HepG2 (cell line): ENCODE results near the gene NUBP2. TPM values are rescaled to one million over a fixed set of nuclear protein-coding genes. Genes with fewer than 3 reads are reported as not detected.

Experiments
- CHCHD3 ChIP-seq: sonication (generic); formaldehyde crosslinking; IDR thresholded peaks from 2 replicates; pipeline ENCODE4 v1.8.0; 2022; ENCODE audit warnings: mild to moderate bottlenecking, missing genetic modification reagents, moderate library complexity
- CSRNP2 ChIP-seq: sonication (generic); formaldehyde crosslinking; conservative IDR thresholded peaks from 2 replicates; pipeline ENCODE4 v1.8.0; 2022; ENCODE audit warnings: low read depth, missing genetic modification reagents
- FOXK1 ChIP-seq: sonication (generic); formaldehyde crosslinking; IDR thresholded peaks from 2 replicates; pipeline ENCODE4 v1.4.0; 2020; ENCODE audit warnings: low read depth, missing genetic modification reagents, borderline replicate concordance
- HOXA7 ChIP-seq: sonication (generic); formaldehyde crosslinking; IDR thresholded peaks from 2 replicates; pipeline ENCODE4 v1.8.1; 2022; ENCODE audit warnings: mild to moderate bottlenecking, missing genetic modification reagents, moderate library complexity
- KLF16 ChIP-seq, 2 experiments: sonication (generic) in 1 of 2; formaldehyde crosslinking in 1 of 2; IDR thresholded peaks; 2 replicates each; pipeline versions ENCODE4 v1.6.1 to v1.8.0; 2016 to 2023; ENCODE audit warnings: missing genetic modification reagents in 2 of 2, missing compliant biosample characterization in 1 of 2
- MAX ChIP-seq: IDR thresholded peaks from 2 replicates; pipeline ENCODE4 v1.6.1; 2012; ENCODE audit warnings: inconsistent platforms
- RERE ChIP-seq: IDR thresholded peaks from 2 replicates; pipeline ENCODE4 v1.6.1; 2016; ENCODE audit warnings: low read depth, missing genetic modification reagents, missing compliant biosample characterization
- RFX1 ChIP-seq: fragments of 450-650 bp; IDR thresholded peaks from 2 replicates; pipeline ENCODE4 v1.6.1; 2017
- SIX4 ChIP-seq: sonication (generic); formaldehyde crosslinking; IDR thresholded peaks from 2 replicates; pipeline ENCODE4 v1.4.0; 2020; ENCODE audit warnings: missing genetic modification reagents
- TBL1XR1 ChIP-seq: fragments of 150-350 bp; IDR thresholded peaks from 2 replicates; pipeline ENCODE4 v1.6.1; 2014; ENCODE audit warnings: borderline replicate concordance, low read length; ENCODE audit not compliant: partially characterized antibody
- ZBTB20 ChIP-seq: sonication (generic); formaldehyde crosslinking; IDR thresholded peaks from 2 replicates; pipeline ENCODE4 v1.8.1; 2023; ENCODE audit warnings: missing genetic modification reagents, low read depth, mild to moderate bottlenecking, borderline replicate concordance
- ZNF232 ChIP-seq: sonication (generic); formaldehyde crosslinking; IDR thresholded peaks from 2 replicates; pipeline ENCODE4 v1.4.0; 2020; ENCODE audit warnings: missing genetic modification reagents, borderline replicate concordance
- ZNF354B ChIP-seq: sonication (generic); formaldehyde crosslinking; IDR thresholded peaks from 2 replicates; pipeline ENCODE4 v1.8.0; 2022; ENCODE audit warnings: mild to moderate bottlenecking, missing genetic modification reagents
- ZNF713 ChIP-seq: sonication (generic); formaldehyde crosslinking; IDR thresholded peaks from 2 replicates; pipeline ENCODE4 v1.4.0; 2020; ENCODE audit warnings: mild to moderate bottlenecking, missing genetic modification reagents
- polyA plus RNA-seq, 8 experiments: library from polyadenylated mRNA; depleted of rRNA in 3 of 8; stranded (reverse) in 7 of 8; unstranded in 1 of 8; fragments of >200 nt; fragmentation: Illumina TruSeq in 4 of 8; extraction: Trizol in 4 of 8; gene quantifications; 2 replicates each; pipeline versions ENCODE4 v1.2.1 to v1.2.3, GENCODE V29; 2011 to 2016; ENCODE audit warnings: low read depth in 4 of 8, missing spikeins in 1 of 8, mixed read lengths in 1 of 8; ENCODE audit not compliant: insufficient read depth in 1 of 8
- total RNA-seq, 5 experiments: library from RNA; depleted of rRNA; stranded (reverse); fragments of >200 nt; fragmentation: Illumina TruSeq; extraction: Trizol; gene quantifications; 2 replicates each; pipeline ENCODE4 v1.2.3, GENCODE V29; 2016; ENCODE audit warnings: low read depth in 1 of 5
- TF ChIP-seq, protein P1 (sequence below): sonication (generic); formaldehyde crosslinking; IDR thresholded peaks from 2 replicates; pipeline ENCODE4 v1.9.0; 2021; ENCODE audit warnings: missing genetic modification reagents, borderline replicate concordance
- TF ChIP-seq, protein P2 (sequence below): sonication (generic); formaldehyde crosslinking; IDR thresholded peaks from 2 replicates; pipeline ENCODE4 v1.8.0; 2022; ENCODE audit warnings: mild to moderate bottlenecking, missing genetic modification reagents; ENCODE audit not compliant: insufficient replicate concordance

Gene NUBP2
- total and polyA plus RNA-seq, 2 of the 13 experiments (the other 11 are each of a cell fraction or from before 2014, with no cell fraction given) = 25.7 to 61.5 TPM

GRCh38 chr16:1772908-1773702, 9.7 kb upstream of the NUBP2 start, which contains the start of gene MRPS34 (continued):
- TF ChIP-seq, protein P1, sequence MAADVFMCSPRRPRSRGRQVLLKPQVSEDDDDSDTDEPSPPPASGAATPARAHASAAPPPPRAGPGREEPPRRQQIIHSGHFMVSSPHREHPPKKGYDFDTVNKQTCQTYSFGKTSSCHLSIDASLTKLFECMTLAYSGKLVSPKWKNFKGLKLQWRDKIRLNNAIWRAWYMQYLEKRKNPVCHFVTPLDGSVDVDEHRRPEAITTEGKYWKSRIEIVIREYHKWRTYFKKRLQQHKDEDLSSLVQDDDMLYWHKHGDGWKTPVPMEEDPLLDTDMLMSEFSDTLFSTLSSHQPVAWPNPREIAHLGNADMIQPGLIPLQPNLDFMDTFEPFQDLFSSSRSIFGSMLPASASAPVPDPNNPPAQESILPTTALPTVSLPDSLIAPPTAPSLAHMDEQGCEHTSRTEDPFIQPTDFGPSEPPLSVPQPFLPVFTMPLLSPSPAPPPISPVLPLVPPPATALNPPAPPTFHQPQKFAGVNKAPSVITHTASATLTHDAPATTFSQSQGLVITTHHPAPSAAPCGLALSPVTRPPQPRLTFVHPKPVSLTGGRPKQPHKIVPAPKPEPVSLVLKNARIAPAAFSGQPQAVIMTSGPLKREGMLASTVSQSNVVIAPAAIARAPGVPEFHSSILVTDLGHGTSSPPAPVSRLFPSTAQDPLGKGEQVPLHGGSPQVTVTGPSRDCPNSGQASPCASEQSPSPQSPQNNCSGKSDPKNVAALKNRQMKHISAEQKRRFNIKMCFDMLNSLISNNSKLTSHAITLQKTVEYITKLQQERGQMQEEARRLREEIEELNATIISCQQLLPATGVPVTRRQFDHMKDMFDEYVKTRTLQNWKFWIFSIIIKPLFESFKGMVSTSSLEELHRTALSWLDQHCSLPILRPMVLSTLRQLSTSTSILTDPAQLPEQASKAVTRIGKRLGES (CRISPR knock-in tag) = no peak
- TF ChIP-seq TBL1XR1 (no peak), MAX (peak; percentile 91), KLF16 (CRISPR knock-in tag; IDR thresholded peaks at IDR 0.05) (peak; percentile 42 to 85; a peak in 2 of 4 replicates), FOXK1 (CRISPR knock-in tag) (peak; percentile 84; the same call in 1 of the 2 replicates), SIX4 (CRISPR knock-in tag) (no peak), CHCHD3 (CRISPR knock-in tag) (no peak), ZNF354B (CRISPR knock-in tag) (no peak), HOXA7 (CRISPR knock-in tag) (0 out of 2 replicates have a peak, but pooled peaks have one; percentile 54), ZBTB20 (CRISPR knock-in tag) (peak; percentile 65; the same call in 1 of the 2 replicates), ZNF713 (CRISPR knock-in tag) (0 out of 2 replicates have a peak, but pooled peaks have one; percentile 62), CSRNP2 (CRISPR knock-in tag) (no peak), RERE (CRISPR knock-in tag) (no peak), ZNF232 (peak; percentile 78), RFX1 (no peak)
- TF ChIP-seq, protein P2, sequence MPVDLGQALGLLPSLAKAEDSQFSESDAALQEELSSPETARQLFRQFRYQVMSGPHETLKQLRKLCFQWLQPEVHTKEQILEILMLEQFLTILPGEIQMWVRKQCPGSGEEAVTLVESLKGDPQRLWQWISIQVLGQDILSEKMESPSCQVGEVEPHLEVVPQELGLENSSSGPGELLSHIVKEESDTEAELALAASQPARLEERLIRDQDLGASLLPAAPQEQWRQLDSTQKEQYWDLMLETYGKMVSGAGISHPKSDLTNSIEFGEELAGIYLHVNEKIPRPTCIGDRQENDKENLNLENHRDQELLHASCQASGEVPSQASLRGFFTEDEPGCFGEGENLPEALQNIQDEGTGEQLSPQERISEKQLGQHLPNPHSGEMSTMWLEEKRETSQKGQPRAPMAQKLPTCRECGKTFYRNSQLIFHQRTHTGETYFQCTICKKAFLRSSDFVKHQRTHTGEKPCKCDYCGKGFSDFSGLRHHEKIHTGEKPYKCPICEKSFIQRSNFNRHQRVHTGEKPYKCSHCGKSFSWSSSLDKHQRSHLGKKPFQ (CRISPR knock-in tag) = peak; percentile 67
